GM19438 (cell line): ENCODE results near the gene UBE2S.
A peak's percentile ranks its signal among the peaks of the same experiment; 100 is the strongest.
"Not testable (repeated sequence)": the region's sequence is repeated elsewhere in the genome, so short reads cannot be mapped to it uniquely, and the experiment has no call there.

ENCODE experiments used
- ATAC-seq: cut with Tn5 transposase; IDR thresholded peaks from one replicate; pipeline ENCODE4 v1.9.1; 2021; ENCODE audit warnings: low read depth; ENCODE audit not compliant: unreplicated experiment

The UBE2S gene

GRCh38 chr19:55406826-55407549 lies 600 bp downstream of the UBE2S start:
- no peak for ATAC-seq

- no peak for ATAC-seq
Observed at GRCh38 chr19:55406091-55406825, 1.3 kb downstream of the UBE2S start.

GRCh38 chr19:55405638-55406037 lies 1.9 kb downstream of the UBE2S start:
- ATAC-seq: no peak

- no peak for ATAC-seq
Observed at GRCh38 chr19:55402509-55402908, 5.1 kb downstream of the UBE2S start.

GRCh38 chr19:55401390-55401789 lies 6.2 kb downstream of the UBE2S start:
- ATAC-seq: not testable (repeated sequence)

GRCh38 chr19:55400281-55401087 lies 7.1 kb downstream of the UBE2S start:
- ATAC-seq: no peak

- ATAC-seq: no peak
Observed at GRCh38 chr19:55398200-55398925, 9.2 kb downstream of the UBE2S start.

GRCh38 chr19:55392820-55393761 lies 14.5 kb downstream of the UBE2S start:
- no peak for ATAC-seq

- ATAC-seq: no peak
Observed at GRCh38 chr19:55391702-55392615, 15.6 kb downstream of the UBE2S start.

- ATAC-seq: no peak
Observed at GRCh38 chr19:55391191-55391670, 16.4 kb downstream of the UBE2S start.

GRCh38 chr19:55390461-55390880 lies 17.1 kb downstream of the UBE2S start:
- no peak for ATAC-seq

GRCh38 chr19:55389386-55390317 lies 17.9 kb downstream of the UBE2S start:
- no peak for ATAC-seq

GRCh38 chr19:55387736-55388497 lies 19.7 kb downstream of the UBE2S start:
- no peak for ATAC-seq

- ATAC-seq: no peak
Observed at GRCh38 chr19:55386493-55386971, 21.1 kb downstream of the UBE2S start.

GRCh38 chr19:55385724-55386492 lies 21.7 kb downstream of the UBE2S start, which contains the start of gene RPL28:
RPL28 (plus strand) TSS chr19:55385932; CDS start chr19:55386358, 426 bp downstream.
- peak; percentile 72 for ATAC-seq
